Breast epithelium (tissue), 3 donors: ENCODE results near the gene MAP7.

Experiments
- CTCF ChIP-seq, 3 donors: fragments of 450-650 bp; IDR thresholded peaks; one replicate each; pipeline ENCODE4 v1.5.1; 2016 to 2017; ENCODE audit warnings: antibody characterized with exemption in 3 of 3, mild to moderate bottlenecking in 3 of 3, moderate library complexity in 3 of 3
- POLR2A ChIP-seq: fragments of 450-650 bp; IDR thresholded peaks from one replicate; pipeline ENCODE4 v1.6.1; 2016; ENCODE audit warnings: antibody characterized with exemption, mild to moderate bottlenecking, moderate library complexity

GRCh38 chr6:136345145-136345544 is 205.1 kb downstream of the MAP7 start:
- TF ChIP-seq CTCF (IDR thresholded peaks at IDR 0.05) (no peak), POLR2A (no peak)
